Stomach (tissue), 9 donors: ENCODE measurements around the gene WNT9B. TPM values are rescaled to one million over a fixed set of nuclear protein-coding genes. Genes with fewer than 3 reads are reported as not detected.
A peak's percentile ranks its signal among the peaks of the same experiment; 100 is the strongest.

Experiments used
- DNase-seq, 2 donors: peaks; one replicate each; pipeline versions ENCODE4 v3.0.0 to v3.0.0-alpha.2; 2013 to 2019
- H3K27ac ChIP-seq, 5 donors: fragments of 200-600 bp in 4 of 5; sonication (generic) in 4 of 5; one replicate each; pipeline ENCODE4 v1.5.1; 2013 to 2019; ENCODE audit warnings: mild to moderate bottlenecking in 1 of 5, moderate library complexity in 1 of 5
- H3K27me3 ChIP-seq, 3 donors: fragments of 200-600 bp; sonication (generic); one replicate each; pipeline ENCODE4 v1.5.1; 2017 to 2019; ENCODE audit warnings: mixed run types in 1 of 3
- H3K36me3 ChIP-seq, 4 donors: fragments of 200-600 bp; sonication (generic); 1 replicate in 3 of 4; 2 replicates in 1 of 4; pipeline ENCODE4 v1.5.1; 2016 to 2019
- H3K4me1 ChIP-seq, 4 donors: fragments of 200-600 bp; sonication (generic); one replicate each; pipeline ENCODE4 v1.5.1; 2016 to 2019
- H3K4me3 ChIP-seq, 4 donors: fragments of 200-600 bp; sonication (generic) in 3 of 4; one replicate each; pipeline ENCODE4 v1.5.1; 2016 to 2019; ENCODE audit warnings: mild to moderate bottlenecking in 1 of 4
- H3K9me3 ChIP-seq, 4 donors: fragments of 200-600 bp; sonication (generic); one replicate each; pipeline ENCODE4 v1.5.1; 2016 to 2019
- CTCF ChIP-seq, 7 experiments: fragments of 450-650 bp in 4 of 7; fragments of 200-600 bp in 3 of 7; sonication (generic) in 3 of 7; IDR thresholded peaks; one replicate each; pipeline ENCODE4 v1.5.1; 2016 to 2019; ENCODE audit warnings: antibody characterized with exemption in 7 of 7, control low read depth in 2 of 7, mild to moderate bottlenecking in 1 of 7
- EP300 ChIP-seq: sonication (generic); formaldehyde crosslinking; IDR thresholded peaks from one replicate; pipeline ENCODE4 v1.6.1; 2017; ENCODE audit warnings: antibody characterized with exemption
- POLR2A ChIP-seq, 4 donors: fragments of 450-650 bp; IDR thresholded peaks; one replicate each; pipeline ENCODE4 v1.6.1; 2016; ENCODE audit warnings: antibody characterized with exemption in 4 of 4, control low read depth in 2 of 4, mild to moderate bottlenecking in 1 of 4, moderate library complexity in 1 of 4
- POLR2AphosphoS5 ChIP-seq, 3 donors: sonication (generic); formaldehyde crosslinking; IDR thresholded peaks; one replicate each; pipeline ENCODE4 v1.6.1; 2016; ENCODE audit warnings: antibody characterized with exemption in 3 of 3
- WGBS, 5 donors: extraction: QIAGEN DNeasy Blood & Tissue Kit in 3 of 5; methylation state at CpG; one replicate each; pipeline versions ENCODE4 v1.1.5 to v1.1.7; 2013 to 2018; 5-methylcytosine and 5-hydroxymethylcytosine counted together
- intact Hi-C: fragments of 100-400 bp; cut with DNase I; formaldehyde crosslinking; loops from one replicate; pipeline ENCODE4 v1.15.1; 2023; ENCODE audit warnings: low total_unique reads
- polyA plus RNA-seq, 3 donors: library from polyadenylated mRNA; stranded (reverse); fragments of 200-250 nt; gene quantifications; one replicate each; pipeline ENCODE4 v1.2.3, GENCODE V29; 2013
- total RNA-seq, 5 donors: library from RNA; depleted of rRNA; stranded (reverse); fragments of >200 nt; gene quantifications; one replicate each; pipeline versions ENCODE4 v1.1.0 to v1.2.3, GENCODE V29; 2014 to 2016
- donor health status: healthy with polysubstance abuse.
- donor health status: Bipolar disorder and iron deficiency.
- donor health status: healthy.

Gene WNT9B
- total and polyA plus RNA-seq, 8 donors, result 0.05 TPM; not detected in 7

DNA sequence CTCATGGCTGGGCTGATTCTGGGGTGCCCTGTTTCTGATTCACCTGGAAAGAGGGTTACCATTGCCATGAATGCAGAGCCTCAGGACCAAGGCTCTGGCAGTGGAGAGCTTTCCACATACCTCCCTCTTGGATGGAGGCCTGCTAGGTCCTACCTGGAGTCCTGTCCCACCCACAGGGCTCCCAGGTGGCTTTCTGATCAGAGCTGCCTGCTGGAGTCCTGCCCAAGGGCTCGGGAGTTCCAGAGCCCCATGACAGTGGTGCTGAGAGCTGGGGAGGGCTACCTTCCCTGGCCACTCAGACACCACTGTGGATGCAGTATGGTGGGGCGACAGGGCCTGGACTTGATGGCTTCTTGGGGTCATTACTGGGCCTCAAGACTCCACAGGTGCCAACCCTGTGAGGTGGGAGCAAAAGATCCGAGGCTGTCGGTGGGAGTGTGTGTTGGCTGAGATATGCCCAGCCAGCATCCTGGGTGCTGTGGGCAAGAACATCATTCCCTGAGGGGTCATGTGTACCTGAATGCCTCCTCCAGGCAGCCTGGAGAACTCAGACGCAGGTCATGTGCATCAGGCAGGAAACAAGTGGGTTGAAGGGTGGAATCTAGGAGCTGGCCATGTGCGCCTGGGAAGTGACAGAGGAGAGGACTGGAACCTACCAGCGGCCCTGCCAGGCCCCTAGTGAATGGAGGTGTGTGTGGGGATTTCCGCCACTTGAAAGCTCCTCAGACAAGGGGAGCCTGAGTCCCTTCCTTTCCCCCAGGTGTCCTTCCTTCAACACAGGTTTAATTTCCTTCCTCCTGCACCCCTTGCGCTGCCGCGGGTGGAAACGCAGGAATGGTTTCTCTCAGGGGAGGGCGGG is 30.6 kb upstream of the WNT9B start:
- H3K4me3 ChIP-seq, result no peak overlapping the region
- 39 to 54% (median 42%) methylated on average over 11 to 13 of the region's 13 CpGs for WGBS, 5 donors
- no peaks in the 10 kb centered on the region for H3K9me3 ChIP-seq
- no peaks in the 10 kb centered on the region for H3K36me3 ChIP-seq
- H3K27ac ChIP-seq, result no peak overlapping the region
- intact Hi-C loops, result no loop called here
- peaks cover 15 to 35% (median 25%) of the 10 kb centered on the region in 4 donors for H3K4me1 ChIP-seq
- DNase-seq, result no peak
- TF ChIP-seq CTCF (IDR thresholded peaks at IDR 0.05) (no peak), POLR2AphosphoS5 (IDR thresholded peaks at IDR 0.05) (no peak), POLR2A (IDR thresholded peaks at IDR 0.05) (no peak), EP300 (no peak)
- H3K27me3 ChIP-seq, result peaks cover 29 to 93% (median 67%) of the 10 kb centered on the region in 3 donors

DNA sequence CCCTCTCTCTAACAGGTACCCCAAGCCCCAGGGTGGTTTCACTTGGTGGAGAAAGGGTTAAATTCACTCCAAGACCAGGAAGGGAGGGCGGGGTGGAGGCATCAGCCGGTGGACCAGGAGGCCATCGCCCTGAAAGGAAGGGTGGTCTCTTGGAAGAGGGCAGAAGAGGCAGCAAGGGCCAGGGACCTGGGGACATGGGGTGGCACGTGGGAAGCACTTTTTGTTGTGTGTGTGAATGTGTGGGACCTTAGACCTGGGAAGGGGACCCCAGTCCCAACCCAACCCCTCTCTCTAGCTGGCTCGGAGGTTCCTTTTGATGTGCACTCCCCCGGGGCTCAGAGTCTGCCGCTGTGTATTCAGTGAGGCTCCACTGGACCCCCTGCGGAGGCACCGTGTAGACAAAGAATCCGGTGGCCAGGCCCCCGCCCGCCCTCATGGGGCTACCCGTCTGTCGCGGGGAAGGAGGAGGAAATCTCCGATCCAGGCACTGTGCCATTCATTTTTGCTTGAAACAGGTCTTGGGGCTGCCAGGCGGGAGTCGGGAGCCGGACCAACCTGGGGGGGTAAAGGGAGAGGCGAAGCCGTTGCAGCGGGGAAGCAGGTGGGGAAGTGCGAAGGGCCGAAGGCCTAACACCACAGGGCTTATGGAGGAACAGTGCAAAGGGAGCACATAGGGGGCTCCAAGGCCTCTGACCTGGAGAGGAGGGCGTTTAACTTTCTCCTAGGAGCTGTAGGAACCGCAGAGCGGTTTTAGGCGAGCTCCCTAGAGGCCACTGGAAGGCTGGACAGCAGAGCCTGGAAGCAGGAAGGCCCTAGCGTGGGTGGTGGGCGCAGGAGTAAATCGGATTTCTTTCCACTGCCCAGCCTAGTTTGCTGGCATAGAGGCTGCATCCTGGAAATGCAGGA is 29.6 kb upstream of the WNT9B start:
- H3K4me1 ChIP-seq, result peaks cover 15 to 35% (median 25%) of the 10 kb centered on the region in 4 donors
- no peaks in the 10 kb centered on the region for H3K9me3 ChIP-seq
- intact Hi-C loops, result no loop called here
- WGBS, 5 donors, result 15 to 24% (median 18%) methylated on average over 28 to 31 of the region's 31 CpGs
- no peak overlapping the region for H3K27ac ChIP-seq
- peaks cover 29 to 84% (median 59%) of the 10 kb centered on the region in 3 donors for H3K27me3 ChIP-seq
- no peaks in the 10 kb centered on the region for H3K36me3 ChIP-seq
- DNase-seq, result no peak
- no peak overlapping the region for H3K4me3 ChIP-seq
- TF ChIP-seq EP300, result no peak
- no peak for TF ChIP-seq POLR2A (IDR thresholded peaks at IDR 0.05)
- TF ChIP-seq CTCF (IDR thresholded peaks at IDR 0.05), result no peak
- no peak for TF ChIP-seq POLR2AphosphoS5 (IDR thresholded peaks at IDR 0.05)

DNA sequence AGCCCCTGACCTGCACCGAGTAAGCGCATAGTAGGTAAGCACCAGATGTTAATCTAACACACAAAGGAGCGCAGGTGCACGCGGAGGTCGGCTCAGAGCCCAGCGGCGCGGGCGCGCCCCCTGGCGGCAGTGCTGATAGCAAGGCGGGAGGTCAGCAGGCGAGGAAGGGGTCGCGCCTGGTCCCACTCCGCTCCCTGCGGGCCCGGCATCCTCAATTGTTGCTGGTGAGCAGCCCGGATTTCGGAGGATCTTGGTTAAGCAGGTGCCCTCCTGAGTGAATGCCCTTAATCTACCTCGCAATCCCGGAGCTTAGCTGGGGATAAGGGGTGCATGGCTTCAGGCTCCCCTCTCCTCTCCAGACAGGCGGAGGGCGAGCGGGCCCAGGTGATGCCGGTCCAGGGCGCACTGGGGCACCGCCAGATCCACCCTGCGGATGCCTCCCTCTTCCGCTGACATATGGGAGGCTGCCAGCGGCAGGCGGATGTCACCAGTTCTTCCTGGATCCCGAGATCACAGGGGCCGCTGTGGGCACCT is 28.9 kb upstream of the WNT9B start:
- Histone ChIP-seq H3K36me3 (no peaks in the 10 kb centered on the region), H3K9me3 (no peaks in the 10 kb centered on the region), H3K27me3 (peaks cover 27 to 81% (median 52%) of the 10 kb centered on the region in 3 donors), H3K4me3 (no peak overlapping the region), H3K4me1 (peaks cover 15 to 32% (median 24%) of the 10 kb centered on the region in 4 donors), H3K27ac (no peak overlapping the region)
- intact Hi-C loops, result no loop called here
- peak in 4 of 7 experiments; percentile 13 to 35 (median 25) for TF ChIP-seq CTCF (IDR thresholded peaks at IDR 0.05)
- no peak for TF ChIP-seq POLR2A (IDR thresholded peaks at IDR 0.05)
- 17 to 30% (median 21%) methylated on average over 19 to 35 of the region's 35 CpGs for WGBS, 5 donors
- no peak for DNase-seq

DNA sequence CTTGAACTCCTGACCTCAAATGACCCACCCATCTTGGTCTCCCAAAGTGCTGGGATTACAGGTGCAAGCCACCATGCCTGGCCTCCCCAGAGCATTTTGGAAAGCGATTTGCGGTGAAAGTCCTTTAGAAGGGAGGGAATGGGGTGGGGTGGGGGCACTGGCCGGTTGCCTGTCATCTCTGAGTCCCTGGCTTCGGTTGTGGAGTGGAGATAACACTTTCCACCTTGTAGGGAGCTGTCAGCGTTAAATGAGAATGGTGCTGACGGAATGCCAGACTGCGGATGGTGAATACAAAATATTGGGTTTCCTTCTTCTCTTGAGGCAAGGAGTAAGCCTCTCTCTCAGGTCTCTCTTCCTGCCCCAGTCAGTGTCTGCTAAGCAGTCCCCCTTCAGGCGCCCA is 27.7 kb upstream of the WNT9B start:
- H3K36me3 ChIP-seq, result no peaks in the 10 kb centered on the region
- H3K4me3 ChIP-seq, result no peak overlapping the region
- 70 to 74% (median 72%) methylated on average over 8 of the region's 8 CpGs for WGBS, 5 donors
- H3K4me1 ChIP-seq, result peaks cover 10 to 24% (median 16%) of the 10 kb centered on the region in 4 donors
- intact Hi-C loops, result no loop called here
- H3K9me3 ChIP-seq, result no peaks in the 10 kb centered on the region
- DNase-seq, result no peak
- H3K27ac ChIP-seq, result no peak overlapping the region
- no peak for TF ChIP-seq POLR2AphosphoS5 (IDR thresholded peaks at IDR 0.05)
- H3K27me3 ChIP-seq, result peaks cover 21 to 77% (median 40%) of the 10 kb centered on the region in 3 donors
